Iris pigment epithelial cell (primary cell): ENCODE data around the gene MMP1.
"Not testable (repeated sequence)": the region's sequence is repeated elsewhere in the genome, so short reads cannot be mapped to it uniquely, and the experiment has no call there.

Experiments used
- DNase-seq: peaks from one replicate; pipeline ENCODE4 v3.0.0-alpha.2; 2011; ENCODE audit warnings: low read depth

Gene MMP1

DNA sequence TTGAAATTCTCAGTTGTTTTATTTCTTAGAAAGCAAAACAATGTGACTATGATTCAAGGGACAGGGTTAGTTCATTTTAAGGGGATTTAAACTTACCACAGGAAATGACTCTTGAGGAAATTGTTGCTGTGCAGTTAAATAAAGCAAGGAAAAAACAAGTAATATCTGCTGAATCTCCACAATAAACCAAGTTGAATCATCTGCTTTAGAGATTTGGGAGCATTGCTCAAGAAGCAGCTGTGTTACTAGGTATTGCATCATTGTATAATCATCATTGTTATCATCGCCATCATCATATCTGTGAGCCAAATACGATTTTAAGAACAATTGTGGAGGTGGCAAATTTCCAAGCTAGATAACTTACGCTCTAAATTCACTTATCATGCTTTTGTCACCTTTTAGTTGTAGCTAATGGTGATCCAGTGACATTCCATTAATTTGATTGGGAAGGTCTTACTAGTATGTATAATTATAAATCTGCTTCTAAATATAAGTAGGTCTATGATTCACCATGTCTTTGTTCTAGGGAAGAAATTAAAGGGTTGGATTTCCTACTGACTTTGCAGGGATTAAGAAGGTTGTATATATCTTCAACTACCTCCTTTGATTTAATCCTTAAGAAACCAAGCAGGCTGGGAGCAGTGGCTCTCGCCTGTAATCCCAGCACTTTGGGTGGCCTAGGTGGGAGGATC, 37.5 kb downstream of the MMP1 start:
- DNase-seq = peak; percentile 98

DNA sequence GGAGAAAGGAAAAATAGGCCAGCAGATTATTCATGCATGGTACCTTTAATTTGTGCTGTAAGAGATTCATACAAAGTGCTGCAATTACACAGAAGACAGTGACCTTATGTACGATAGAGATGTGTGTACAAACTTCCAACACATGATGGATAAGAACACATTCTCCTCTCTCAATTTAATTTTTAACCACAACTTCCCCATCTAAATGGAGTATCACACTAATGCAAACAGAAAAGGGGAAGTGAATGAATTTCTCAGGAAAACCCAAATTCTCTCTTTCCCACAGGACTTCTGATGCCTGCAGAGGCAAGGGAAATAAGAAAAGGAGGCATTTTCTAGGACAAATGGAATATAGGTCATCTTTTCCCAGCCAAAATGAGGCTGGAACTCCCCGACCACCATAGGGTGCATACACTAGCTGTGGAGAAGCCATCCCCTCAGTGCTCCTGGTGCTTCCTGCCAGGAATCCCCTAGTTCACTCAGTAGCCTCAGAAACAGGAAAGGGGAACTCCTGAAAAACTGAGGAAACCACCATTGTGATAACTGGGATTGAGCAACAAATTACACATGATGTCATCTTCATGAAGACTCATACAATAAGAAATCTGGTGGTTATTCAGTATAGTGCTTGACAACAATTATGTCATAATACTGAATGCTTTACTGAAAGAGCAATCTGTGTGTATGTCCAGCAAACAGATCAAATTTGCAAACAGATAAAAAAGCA, 40.0 kb downstream of the MMP1 start:
- DNase-seq = peak; percentile 89

DNA sequence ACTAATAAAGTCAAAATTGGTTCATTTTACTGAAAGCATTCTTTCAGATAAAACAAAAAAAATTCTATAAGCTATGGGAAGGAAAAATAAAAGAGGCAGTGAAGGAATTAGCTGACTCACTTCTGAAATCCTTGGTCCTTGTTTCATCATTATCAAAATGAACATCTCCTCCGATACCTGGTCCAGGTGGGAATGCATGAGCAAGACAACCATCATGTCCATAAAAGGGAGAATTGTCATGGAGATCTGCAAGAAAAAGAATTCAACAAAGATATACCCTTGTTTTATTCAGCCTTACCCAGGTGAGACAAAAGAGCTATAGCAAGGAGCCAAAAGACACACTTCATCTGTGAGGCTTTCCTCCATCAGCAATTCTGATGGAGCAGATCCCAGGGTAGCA, 44.7 kb downstream of the MMP1 start:
- DNase-seq = no peak

DNA sequence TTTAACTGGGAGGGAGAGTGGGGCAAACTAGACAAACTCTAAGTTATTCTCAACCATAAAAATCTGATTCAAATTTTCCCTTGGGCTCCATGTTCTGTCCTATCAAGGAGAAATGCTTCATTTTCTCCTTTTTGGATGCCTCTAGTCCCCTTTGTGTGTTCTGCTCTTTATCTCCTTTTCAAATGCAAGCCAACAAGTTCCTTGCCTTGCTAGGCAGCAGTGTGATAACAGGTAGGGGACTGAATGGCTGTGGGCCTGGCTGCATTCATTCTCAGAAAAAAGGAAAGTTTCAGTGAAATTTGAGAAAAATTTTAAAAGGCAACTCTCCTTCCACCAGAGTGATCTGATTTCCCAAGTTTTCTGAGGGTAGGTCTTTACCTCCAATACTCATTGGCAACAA, 46.3 kb downstream of the MMP1 start:
- DNase-seq = no peak

DNA sequence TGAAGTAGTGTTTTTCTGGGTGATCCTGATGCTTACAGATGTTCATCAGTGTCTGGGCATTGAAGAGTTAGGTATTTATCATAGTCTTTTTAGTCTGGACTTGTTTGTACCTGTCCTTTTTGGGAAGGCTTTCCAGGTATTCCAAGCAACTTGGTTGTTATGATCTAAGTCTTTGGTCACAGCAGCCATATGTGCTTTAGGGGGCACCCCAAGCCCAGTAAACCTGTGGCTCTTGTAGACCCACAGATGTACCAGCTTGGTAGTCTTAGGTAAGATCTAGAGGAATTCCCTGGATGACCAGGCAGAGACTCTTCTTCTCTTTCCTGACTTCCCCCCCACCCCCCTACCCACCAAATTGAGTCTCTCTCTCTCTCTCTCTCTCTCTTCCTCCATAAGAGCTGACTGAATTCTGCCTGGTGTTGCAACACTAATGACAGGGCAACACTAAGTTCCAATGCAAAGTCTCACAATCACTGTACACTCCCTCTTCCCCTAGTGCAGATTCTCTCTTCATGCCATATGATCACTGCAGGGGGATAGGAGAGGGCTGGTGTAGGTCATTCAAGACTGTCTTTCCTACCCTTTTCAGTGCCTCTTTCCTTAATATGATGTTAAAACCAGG, 48.7 kb downstream of the MMP1 start:
- no peak for DNase-seq

DNA sequence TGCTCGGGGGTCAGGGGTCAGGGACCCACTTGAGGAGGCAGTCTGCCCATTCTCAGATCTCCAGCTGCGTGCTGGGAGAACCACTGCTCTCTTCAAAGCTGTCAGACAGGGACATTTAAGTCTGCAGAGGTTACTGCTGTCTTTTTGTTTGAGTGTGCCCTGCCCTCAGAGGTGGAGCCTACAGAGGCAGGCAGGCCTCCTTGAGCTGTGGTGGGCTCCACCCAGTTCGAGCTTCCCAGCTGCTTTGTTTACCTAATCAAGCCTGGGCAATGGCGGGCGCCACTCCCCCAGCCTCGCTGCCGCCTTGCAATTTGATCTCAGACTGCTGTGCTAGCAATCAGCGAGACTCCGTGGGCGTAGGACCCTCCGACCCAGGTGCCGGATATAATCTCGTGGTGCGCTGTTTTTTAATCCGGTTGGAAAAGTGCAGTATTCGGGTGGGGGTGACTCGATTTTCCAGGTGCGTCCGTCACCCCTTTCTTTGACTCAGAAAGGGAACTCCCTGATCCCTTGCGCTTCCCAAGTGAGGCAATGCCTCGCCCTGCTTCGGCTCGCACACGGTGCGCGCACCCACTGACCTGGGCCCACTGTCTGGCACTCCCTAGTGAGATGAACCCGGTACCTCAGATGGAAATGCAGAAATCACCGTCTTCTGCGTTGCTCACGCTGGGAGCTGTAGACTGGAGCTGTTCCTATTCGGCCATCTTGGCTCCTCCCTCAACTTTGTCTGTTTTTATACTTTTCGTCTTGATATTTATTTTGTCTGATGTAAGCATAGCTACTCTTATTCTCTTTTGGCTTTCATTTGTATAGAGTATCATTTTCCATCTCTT, 51.0 kb downstream of the MMP1 start:
- DNase-seq = not testable (repeated sequence)
